NCI-H2029 (cell line): ENCODE data around the gene ZBTB24.

Experiments
- DNase-seq: peaks from one replicate; lab custom pipeline; 2025; lab: John Stamatoyannopoulos, UW

The ZBTB24 gene

DNA sequence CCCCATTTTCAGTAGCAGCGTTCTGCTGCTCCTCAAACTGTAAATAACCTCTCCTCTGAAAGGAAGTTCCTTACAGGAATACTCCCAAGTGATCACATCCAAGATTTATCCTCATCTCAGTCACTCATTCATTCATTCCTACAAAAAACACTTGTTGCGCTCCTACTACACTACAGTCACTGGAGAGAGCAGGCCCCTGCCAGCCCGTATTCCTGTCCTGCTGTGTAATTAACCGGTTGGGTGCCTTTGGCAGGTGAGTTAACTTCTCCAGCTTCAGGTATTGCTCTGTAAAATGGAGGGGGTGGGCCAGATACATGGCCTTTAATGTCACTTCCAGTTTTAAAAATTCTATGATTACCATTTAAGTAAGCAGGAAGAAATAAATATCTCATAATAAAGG is 15.0 kb upstream of the ZBTB24 start:
- DNase-seq = no peak

DNA sequence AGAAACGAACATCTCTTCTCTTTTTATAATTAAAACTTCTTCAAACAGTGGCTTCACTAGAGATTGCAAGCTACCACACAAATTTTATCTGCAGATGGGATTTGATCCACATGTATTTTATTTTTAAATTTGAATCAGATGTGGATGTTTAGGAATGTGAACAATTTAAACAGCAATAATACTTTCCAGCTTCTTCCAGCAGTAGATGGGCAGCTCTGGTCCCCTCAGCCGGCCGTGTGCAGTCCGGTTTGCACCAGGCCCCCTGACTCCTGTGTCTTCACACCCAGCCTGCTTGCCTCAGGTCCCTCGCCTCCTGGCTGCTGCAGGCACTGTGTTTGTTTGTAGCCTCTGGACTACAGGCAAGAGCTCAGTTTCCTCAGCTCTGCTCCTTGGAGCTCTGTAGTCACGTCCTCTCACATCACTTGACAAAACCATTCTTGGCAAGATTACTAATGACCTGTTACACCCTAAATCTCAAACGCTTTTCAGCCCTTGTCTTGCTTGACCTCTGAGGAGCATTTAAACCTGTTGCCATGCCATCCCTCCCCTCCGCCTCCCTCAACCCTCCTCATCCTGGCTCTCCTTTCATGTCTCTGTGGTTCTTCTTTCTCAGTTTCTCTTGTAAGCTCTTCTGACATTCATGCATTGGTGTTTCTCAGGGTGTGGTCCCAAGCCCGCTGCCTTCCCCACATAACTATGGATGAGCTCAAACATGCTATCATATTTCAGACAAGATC is 13.2 kb upstream of the ZBTB24 start:
- DNase-seq = no peak

DNA sequence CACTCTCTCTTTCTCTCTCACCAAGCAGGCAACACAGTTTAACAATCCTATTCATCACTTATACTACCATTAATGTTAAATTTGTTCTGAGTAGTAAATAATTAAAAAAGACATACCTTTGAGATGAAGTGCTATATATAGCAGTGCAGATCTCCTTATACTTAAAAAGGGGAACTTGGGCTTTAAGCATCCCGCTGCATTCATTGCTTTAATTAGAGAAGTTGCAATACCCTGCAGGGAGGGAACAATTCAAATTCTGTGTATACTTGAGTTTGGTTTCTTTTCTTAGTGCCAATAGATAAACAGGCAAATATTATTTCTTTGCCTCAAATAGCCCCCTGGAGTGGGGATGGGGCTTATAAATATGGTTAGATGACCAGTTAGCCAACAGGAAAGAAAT is 10.8 kb upstream of the ZBTB24 start:
- DNase-seq = no peak

DNA sequence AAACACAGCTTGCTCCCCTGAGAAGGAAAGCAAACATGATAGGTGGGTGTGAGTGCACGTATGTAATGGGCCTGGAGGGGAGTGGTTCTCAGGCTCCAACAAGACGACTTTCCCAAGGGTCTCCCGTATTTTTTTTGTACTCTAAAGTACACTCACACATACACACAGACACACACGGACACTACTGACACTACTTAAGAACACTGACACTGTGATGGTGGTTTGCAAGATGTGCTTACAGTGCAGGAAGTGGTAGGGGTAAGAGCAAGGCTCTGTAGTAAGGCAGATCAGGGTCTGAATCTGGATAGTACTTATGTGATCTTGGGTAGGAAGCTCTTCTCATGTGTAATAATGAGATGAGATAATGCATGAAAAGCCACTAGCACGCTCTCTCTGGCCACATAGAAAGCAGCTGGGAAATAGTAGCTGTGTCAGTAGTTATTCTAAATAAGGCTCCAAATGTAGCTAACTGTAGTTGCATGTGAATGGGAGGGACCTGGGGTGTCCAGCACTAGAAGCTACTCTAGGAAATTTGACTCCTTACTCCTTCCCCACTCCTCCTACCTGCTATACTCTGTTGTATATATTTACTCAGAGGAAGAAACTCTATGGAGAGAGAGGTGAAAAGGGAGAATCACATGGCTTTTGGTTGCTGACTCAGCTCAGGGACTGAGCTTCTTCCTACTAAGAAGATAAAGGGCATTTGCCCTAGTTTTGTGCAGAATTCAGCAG is 8.4 kb upstream of the ZBTB24 start:
- peak; percentile 28 for DNase-seq

DNA sequence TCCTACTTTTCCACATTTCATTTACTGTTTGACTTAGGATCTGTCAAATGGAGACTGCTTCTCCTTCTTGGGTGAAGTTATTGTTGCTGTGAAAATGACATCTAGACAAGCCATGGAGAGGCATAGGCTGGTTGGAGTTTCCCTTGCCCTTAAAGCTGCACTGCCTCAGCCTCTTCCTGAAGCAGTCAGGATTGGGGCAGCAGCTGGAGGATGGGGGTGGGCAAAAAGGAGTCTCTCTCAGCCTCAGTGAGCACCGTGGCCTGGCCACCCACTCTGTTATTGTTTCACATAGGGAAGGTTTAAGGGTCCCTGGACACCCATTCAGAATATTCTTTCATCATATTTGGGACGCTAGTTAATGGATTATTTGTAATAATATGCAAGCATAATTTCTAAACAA is 7.7 kb upstream of the ZBTB24 start:
- no peak for DNase-seq

DNA sequence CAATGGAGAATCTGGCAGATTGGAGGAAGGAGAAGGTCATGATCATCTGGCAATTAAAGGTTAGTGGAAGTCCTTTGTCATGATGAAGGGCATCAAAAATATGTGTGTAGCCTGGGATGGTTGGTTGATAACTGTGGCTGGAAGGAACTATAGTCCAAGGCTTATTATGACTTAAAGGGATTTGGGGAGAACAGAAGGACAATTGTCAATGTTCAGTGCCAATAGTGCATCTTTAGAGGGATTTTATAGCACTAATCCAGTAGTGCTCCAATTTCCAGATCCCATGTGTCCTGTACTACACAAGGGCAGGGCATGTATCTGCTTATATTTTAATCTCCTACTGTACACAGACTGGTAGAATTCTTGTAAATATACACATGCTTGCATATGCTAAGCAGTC is 5.0 kb upstream of the ZBTB24 start:
- DNase-seq = no peak

DNA sequence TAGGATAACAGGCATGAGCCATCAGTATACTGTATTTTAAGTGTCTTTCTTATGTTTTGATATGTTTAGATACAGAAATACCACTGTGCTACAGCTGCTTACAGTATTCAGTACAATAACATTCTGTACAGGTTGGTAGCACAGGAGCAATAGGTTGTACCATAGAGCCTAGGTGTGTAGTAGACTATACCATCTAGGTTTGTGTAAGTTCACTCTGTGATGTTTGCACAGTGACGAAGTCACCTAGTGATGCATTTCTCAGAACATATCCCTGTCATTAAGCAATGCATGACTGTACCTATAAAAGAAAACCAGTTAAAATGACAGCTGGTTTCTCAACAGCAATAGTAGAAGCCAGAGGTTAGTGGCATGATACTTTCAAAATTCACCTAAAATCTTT is 3.0 kb upstream of the ZBTB24 start:
- no peak for DNase-seq

DNA sequence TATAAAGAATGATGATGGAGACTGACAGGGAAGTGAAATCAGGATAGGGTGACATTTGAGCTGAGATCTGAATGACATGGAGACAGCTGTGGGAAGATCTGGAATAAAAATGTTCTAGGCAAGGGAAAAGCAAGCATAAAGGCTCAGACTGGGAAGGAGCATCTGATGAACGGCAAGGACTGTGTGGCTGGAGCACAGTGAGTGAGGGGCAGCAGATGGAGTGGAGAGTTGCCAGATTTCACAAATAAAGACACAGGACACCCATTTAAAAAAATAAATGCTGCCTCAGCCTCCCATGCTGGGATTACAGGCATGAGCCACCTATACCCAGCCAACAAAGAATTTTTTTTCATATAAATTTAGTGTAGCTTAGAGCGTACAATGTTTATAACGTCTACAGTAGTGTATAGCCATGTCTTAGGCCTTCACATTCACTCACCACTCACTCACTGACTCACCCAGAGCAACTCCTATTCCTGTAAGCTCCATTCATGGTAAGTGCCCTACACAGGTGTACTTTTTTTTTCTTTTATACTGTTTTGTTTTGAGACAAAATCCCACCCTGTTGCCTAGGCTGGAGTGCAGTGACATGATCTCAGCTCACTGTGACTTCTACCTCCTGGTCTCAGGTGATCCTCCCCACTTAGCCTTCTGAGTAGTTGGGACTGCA is 2.4 kb upstream of the ZBTB24 start:
- no peak for DNase-seq

DNA sequence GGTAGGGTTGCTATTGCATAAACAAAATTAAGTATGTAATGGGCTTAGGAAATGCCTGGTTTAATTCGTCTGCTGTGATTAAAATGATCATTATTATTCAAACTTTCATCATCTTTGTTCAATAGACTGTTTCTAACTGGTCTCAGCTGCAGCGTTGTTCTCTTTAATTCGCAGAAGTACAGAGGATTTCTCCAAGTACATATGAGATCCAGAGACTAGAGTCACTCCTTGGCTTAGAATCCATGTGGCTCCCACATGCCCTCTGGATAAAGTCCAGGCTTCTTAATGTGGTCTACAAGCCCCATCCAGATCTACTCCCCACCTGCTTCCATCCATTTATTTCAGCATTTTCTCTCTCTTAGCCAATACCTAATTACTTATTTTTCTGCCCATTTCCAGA is 1.1 kb upstream of the ZBTB24 start:
- DNase-seq = no peak

DNA sequence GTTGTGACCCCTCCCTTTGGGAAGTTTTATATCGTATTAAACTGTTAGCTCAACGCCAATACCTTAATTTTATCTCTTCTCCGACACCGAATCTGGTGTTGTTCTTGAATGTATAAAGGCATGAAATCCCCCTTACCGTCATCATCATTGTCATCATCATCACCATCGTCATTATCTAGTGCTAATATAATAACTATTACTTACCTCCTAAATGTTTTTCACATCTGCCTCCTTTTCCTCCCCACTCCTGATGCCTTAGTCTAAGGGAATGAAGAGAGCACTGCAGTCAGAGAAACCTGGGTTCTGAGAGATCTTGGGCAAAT is 677 bp upstream of the ZBTB24 start:
- DNase-seq = no peak

DNA sequence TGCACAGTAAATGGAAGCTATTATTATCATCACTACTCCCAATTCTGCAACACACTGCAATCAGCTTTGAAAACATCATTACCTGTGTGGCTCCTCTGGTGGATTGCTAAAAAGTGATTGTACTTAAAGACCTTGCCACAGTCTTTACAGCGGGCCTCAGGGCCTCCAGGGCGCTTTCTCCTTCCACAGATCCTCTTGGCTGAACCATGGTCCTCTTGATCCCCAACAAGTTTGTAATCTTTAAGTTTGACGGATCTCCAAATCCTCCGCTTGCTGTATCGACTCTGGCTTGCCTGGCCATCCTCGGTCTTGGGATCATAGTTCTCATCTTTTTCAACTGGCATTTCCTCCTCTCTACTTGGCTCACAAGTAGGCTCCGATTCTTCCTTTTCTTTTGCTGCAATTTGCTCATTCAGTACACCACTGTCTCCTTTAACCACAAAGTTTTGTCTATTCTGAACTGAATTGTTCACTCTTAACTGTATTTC is 2.0 kb downstream of the ZBTB24 start:
- DNase-seq = no peak

DNA sequence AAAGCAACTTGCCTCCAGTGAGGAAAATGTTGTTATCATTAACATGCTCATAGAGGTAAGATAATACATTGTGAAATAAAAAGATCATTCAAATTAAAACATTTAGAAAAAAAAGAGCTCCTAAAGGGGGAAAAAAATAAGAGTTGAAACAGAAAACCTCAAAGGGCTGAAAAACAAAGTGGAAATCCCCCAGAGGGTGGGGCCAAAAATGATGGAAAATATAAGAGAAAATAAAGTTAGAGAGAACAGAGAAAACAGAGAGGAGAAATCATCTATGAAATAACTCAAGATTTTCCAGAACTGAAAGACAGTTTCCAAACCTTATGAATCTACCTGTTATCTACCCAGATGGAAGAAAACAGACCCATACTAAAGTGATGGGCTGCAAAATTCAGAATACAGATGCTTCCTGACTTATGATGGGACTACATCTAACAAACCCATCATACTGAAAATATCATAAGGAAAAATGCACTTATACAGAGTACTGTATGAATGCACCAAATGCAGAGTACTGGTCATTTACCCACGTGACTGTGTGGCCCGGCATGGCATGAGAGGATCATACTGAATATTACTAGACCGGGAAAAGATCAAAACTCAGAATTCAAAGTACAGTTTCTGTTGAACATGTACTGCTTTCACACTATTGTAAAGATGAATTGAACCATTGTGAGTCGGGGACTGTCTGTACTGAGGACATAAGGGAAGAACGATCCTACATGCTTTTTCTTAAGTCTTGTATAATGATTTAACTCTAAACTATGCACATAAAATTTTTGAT is 4.0 kb downstream of the ZBTB24 start:
- DNase-seq = no peak

DNA sequence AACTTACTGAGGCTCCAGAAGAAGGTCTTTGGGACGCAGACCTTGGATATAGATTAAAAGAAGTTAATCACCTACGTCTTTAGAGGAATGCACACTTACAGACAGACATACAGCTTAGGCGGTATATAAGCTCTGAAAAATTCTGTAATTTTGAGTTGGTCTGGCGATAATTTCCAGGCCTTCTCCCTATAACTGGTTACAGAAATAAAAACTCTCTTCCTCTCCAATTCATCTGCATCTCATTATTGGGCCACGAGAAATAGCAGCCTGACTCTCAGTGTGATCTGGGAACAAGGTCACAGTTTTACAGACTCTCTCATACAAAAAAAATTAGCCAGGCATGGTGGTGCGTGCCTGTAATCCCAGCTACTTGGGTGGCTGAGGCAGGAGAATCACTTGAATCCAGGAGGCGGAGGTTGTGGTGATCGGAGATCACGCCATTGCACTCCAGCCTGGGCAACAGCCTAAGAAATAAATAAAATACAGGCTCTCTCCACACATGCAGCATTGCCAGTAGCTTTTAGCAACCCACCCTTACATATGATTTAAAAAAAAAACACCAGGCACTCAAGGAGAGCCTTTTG is 4.7 kb downstream of the ZBTB24 start:
- no peak for DNase-seq

DNA sequence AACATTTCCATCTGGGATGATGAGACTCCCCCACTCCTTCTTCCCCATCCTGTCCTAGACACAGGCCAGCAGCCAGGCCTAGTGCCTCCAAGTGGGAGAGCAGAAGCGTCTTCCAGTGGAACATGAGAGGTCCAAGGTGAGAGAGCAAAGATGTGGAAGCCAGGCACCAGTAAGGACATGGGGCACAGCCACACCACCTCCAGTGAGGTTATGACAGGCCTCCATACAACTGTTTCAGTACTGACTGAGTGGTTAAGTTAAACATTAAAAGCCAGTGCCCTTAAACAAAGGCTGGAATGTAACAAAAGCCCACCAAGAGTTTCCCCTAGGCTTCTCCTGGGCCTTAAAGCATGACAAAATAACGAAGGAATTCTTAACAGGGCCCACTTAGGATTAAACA is 5.3 kb downstream of the ZBTB24 start:
- DNase-seq = no peak

DNA sequence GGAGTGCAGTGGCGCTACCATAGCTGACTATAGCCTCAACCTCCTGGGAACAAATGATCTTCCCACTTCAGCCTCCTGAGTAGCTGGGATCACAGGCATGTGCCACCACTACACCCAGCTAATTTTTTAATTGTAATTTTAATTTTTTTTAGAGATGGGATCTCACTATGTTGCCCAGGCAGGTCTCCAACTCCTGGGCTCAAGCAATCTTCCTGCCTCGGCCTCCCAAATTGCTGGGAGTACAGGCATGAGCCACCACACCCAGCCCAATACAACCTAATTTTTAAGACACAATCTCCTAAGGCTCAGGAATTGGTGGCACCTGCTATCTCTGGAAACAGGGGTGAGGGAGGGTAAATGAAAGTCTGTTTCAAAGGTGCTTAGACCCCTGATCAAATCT is 5.8 kb downstream of the ZBTB24 start:
- DNase-seq = no peak

DNA sequence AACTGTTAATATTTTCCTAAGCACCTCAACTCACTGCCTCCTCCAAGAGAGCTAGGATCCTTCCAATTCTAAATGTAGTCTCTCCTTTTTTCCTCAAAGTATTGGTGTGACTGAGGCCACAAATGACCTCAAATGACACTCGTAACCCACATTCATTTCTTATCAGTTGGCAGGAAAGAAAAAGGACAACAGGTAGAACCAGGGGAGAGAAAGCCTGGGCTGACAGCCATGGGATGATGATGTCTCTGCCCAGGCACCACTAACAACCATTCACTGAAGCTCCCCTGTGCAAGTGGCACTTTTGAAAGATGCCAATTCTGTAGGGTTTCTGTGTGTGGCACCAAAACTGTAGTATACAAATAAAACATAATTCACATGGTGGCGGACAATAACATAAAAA is 7.4 kb downstream of the ZBTB24 start:
- DNase-seq = no peak

DNA sequence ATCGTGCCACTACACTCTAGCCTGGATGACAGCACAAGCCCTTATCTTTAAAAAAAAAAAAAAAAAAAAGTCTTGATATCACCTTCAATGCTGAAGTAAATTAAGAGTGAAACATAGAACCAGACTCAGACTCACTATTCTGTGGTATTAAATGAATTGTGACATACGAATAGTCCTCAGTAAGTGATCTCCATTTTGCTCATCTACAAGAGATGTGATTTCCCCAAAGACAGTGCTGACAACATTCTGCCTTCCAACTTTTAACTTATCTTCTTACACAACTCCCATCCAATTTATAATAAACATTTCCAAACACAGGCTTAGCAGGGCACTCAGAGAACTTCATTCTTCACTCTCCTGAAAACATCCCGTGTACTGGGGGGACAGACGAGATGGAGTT is 8.0 kb downstream of the ZBTB24 start:
- no peak for DNase-seq

DNA sequence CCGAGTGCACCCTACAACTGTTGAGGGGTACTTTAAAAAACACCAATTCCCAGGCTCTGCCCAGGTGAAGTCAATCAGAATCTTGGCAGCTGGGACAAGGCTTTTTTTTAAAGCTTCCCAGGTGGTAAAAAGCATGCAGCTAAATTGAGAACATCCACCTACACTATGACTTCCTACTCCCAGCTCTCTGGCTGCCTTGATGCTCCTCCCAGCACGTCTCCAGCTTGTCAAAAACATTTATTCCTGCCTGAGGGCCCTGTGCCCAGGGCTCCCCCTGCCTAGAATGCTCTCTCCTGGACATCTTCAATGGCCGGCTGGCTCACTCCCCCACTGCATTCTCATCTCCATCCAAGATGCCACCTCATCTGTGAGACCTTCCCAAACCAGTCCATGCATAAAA is 9.9 kb downstream of the ZBTB24 start:
- DNase-seq = no peak

DNA sequence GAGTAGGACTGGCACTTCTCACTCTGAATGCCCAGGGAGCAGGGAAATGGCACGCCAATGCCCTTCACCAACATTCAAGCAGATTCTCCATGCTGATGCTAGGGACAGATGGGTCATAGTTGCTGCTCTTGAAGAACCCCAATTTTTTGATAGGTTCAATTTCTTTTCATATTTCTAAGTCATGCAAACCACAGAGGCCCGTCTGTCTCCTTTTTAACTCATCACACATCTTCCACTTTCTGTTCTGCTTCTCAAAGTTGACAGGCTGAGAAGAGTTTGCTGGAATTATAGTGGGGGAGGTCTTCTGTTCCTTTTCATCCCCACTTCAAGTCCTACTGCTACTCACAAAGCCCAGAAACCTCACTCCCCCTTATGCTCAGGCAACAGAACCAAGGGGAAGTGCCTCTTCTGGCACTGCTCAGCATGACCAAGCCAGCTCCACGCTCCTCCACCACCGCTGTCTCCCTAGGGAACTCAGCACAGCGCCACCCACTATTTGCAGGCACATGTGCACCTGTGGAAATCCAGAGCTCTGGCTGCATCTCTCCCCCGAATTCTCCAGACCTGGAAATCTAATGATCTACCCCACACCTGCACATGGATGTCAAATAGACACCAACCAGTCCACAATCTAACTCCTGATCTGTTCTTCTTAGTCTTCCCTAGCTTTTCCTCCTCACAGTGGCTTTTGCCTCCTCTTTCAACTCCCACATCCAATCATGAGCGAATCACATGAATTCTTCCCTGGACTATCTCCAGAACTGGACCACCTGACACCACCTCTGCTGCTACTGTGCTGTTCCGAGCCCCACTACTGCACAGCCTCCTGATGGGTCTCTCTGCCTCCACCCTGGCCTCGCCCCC is 10.7 kb downstream of the ZBTB24 start:
- DNase-seq = no peak

DNA sequence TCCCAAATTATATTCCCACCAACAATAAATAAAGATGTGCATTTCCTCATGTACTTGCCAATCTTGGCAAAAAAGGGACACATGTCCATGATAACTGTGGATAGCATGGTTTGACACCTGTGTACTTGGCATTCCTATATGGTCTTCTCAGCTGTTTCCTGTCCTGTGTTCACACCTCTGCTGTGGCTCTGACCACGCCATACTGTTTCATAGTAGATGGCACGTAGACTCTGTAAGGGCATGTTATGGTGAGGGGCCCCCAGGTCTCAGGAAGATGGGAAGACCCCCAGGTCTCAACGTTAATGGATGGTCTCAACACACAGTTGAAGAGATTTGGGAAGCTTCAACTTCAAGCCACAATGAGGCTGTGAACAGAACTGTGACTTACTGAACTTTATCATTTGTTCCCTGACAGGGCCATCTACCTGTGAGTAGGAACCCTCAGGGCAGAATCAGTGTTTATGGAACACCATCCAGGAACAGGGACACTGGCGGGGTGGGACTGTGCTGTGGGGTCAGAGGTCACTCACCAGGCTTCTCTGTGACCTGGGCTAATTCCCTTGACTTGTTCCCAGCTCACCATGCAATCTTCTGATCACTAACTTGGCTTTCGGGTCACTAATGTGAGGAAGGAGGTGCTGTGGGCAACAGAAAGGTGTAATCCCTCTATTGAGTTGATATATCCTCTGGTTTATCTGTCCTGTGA is 11.8 kb downstream of the ZBTB24 start:
- no peak for DNase-seq
